M059J (cell line): ENCODE results near the gene TMEM225B. TPM values are rescaled to one million over a fixed set of nuclear protein-coding genes. Genes with fewer than 3 reads are reported as not detected.
"Not testable (repeated sequence)": the region's sequence is repeated elsewhere in the genome, so short reads cannot be mapped to it uniquely, and the experiment has no call there.

ENCODE experiments used
- DNase-seq: peaks from one replicate; pipeline ENCODE4 v3.0.0-alpha.2; 2012; ENCODE audit warnings: low read depth
- total RNA-seq: library from RNA; depleted of rRNA; stranded (reverse); fragments of >200 nt; shearing (Covaris generic); gene quantifications from 2 replicates; pipeline ENCODE4 v1.2.3, GENCODE V29; 2014; rRNA removed

The TMEM225B gene
- total RNA-seq, 1 experiment from 2014 or later: 0.62 TPM

DNA sequence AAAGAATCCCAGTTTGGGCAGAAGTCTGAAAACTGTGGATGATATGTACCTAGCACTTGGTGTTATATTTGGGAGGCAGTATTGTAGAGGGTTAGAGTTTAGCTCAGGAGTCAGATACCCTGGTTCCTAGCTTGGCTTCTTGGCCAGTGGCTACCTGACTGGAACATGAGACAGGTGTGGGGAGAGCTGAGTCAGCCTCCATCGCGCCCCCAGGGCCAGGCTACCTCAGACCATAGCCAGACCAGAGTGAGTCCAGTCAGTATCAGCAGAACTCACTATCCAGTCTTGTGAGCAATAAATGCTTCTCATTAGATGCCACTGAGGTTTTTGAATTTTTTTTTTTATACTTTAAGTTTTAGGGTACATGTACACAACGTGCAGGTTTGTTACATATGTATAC lies 55.7 kb downstream of the TMEM225B start:
- no peak for DNase-seq

GRCh38 chr7:99654626-99655025 lies 56.6 kb downstream of the TMEM225B start:
- DNase-seq: not testable (repeated sequence)

GRCh38 chr7:99657879-99658278 lies 59.8 kb downstream of the TMEM225B start:
- not testable (repeated sequence) for DNase-seq

Other genes with a start within 250 kb of the TMEM225B start
- gene ARPC1B, start 223.5 kb upstream of the TMEM225B start, total RNA-seq: 566 and 713 TPM in 2 replicates
- gene PDAP1, start 189.7 kb upstream of the TMEM225B start, total RNA-seq: 144 and 165 TPM in 2 replicates
- 144 and 169 TPM in 2 replicates for gene BUD31, start 189.3 kb upstream of the TMEM225B start, total RNA-seq
- gene PTCD1, start 159.5 kb upstream of the TMEM225B start, total RNA-seq: 5.0 and 5.1 TPM in 2 replicates
- 23.2 and 34.9 TPM in 2 replicates for gene CPSF4, start 159.3 kb upstream of the TMEM225B start, total RNA-seq
- gene ATP5MF, start 132.1 kb upstream of the TMEM225B start, total RNA-seq: 2,015 and 4,702 TPM in 2 replicates
- gene ZNF789, start 125.4 kb upstream of the TMEM225B start, total RNA-seq: 5.6 and 7.6 TPM in 2 replicates
- 24.0 and 32.0 TPM in 2 replicates for gene ZNF394, start 98.0 kb upstream of the TMEM225B start, total RNA-seq
- gene ZKSCAN5, start 93.6 kb upstream of the TMEM225B start, total RNA-seq: 12.8 and 19.9 TPM in 2 replicates
- gene FAM200A, start 46.2 kb upstream of the TMEM225B start, total RNA-seq: 8.6 and 13.3 TPM in 2 replicates
- gene ZNF655, start 39.6 kb upstream of the TMEM225B start, total RNA-seq: 54.1 and 55.2 TPM in 2 replicates
- gene ZSCAN25, start 18.7 kb downstream of the TMEM225B start, total RNA-seq: 5.7 and 12.3 TPM in 2 replicates
- gene CYP3A5, start 81.7 kb downstream of the TMEM225B start, total RNA-seq: 0.05 and 0.15 TPM in 2 replicates
- not detected in 2 replicates for gene CYP3A7, start 136.9 kb downstream of the TMEM225B start, total RNA-seq
- gene CYP3A4, start 185.9 kb downstream of the TMEM225B start, total RNA-seq: 0.05 TPM in 1 of 2 replicates, not detected in the other
- not detected in 2 replicates for gene CYP3A43, start 229.7 kb downstream of the TMEM225B start, total RNA-seq